Measurements from ENCODE around the gene EFCAB6. TPM values are rescaled to one million over a fixed set of nuclear protein-coding genes. Genes with fewer than 3 reads are reported as not detected.

EFCAB6 gene
- 0.96 and 2.3 TPM in 2 replicates for total RNA-seq

DNA sequence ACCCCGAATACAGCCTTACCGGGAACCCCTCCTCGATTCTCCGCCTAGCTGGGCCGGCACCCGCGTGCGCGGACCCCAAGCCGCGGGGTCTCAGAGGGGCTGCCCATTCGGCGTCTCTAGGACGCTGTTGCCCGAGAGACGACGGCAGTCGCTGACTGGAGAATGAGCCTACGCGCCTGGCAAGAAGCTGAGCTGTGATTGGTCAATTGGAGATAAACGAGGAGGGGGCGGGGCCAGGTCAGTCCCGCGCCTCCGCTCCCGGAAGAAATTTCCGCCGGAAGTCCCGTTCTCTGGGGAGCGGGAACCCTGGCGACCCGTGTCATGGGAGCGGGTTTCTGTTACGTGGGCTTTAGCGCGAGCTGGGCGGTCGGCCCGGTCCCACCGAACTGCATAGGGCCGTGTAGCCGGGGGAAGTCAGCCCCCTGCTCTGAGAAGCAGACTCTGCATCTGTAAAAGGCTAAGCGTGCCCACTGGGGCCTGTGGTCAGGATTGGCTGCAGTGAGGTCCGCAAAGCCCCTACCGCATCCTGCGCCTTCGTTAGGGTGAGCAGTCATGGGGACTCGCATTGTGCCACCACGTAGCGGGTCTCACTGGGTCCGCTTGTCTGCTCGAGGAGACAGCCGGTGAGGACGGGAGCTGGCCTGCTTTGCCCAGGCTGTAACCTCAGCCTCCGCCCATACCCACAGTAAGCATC, at the start of gene EFCAB6:
Gene EFCAB6, minus strand, starts transcription at position 157 of the 694 bp plus-strand sequence. CDS start 29,987 bp downstream, outside the sequence.

Other genes with a start within 250 kb of the EFCAB6 start
- gene SULT4A1, start 50.2 kb upstream of the EFCAB6 start, total RNA-seq, result under 0.01 and 0.56 TPM in 2 replicates
- under 0.01 TPM in 1 of 2 replicates, not detected in the other for gene PNPLA5, start 79.7 kb upstream of the EFCAB6 start, total RNA-seq
- gene PNPLA3, start 111.5 kb upstream of the EFCAB6 start, total RNA-seq, result 4.8 and 6.2 TPM in 2 replicates
- gene SAMM50, start 143.1 kb upstream of the EFCAB6 start, total RNA-seq, result 37.2 and 68.2 TPM in 2 replicates
- gene PARVB, start 212.0 kb upstream of the EFCAB6 start, total RNA-seq, result 23.4 and 48.1 TPM in 2 replicates

Measured in regular cardiac myocyte (primary cell).